Right lobe of liver (tissue), 4 donors: Measurements from ENCODE around the gene MED8.

Source experiments
- CTCF ChIP-seq, 4 donors: fragments of 200-600 bp in 3 of 4; fragments of 450-650 bp in 1 of 4; IDR thresholded peaks; one replicate each; pipeline versions ENCODE4 v1.5.1 to v1.8.0; 2016 to 2022; ENCODE audit warnings: antibody characterized with exemption in 4 of 4, mild to moderate bottlenecking in 2 of 4
- POLR2A ChIP-seq: fragments of 450-650 bp; IDR thresholded peaks from one replicate; pipeline ENCODE4 v1.6.1; 2017; ENCODE audit warnings: antibody characterized with exemption, mild to moderate bottlenecking
- donor health status: DM: no; HTN: no; CAD: no.
- donor health status: DM: no; HTN: no; CAD: no.
- donor health status: DM: no; HTN: yes; CAD: no.

- TF ChIP-seq CTCF (IDR thresholded peaks at IDR 0.05) (no peak), POLR2A (no peak)
Measured at GRCh38 chr1:43405876-43406234, 16.3 kb upstream of the MED8 start.
